H1 (cell line): Measurements from ENCODE around the gene EPN3. TPM values are rescaled to one million over a fixed set of nuclear protein-coding genes. Genes with fewer than 3 reads are reported as not detected.

ENCODE experiments used
- BRCA1 ChIP-seq: IDR thresholded peaks from 2 replicates; pipeline ENCODE4 v1.6.1; 2012; ENCODE audit warnings: low read depth, low read length, improper control_type of control experiment
- CBX8 ChIP-seq: fragments of 300-800, 300-1000 bp; sonication (generic); IDR thresholded peaks from 2 replicates; pipeline ENCODE4 v1.7.1; 2016; ENCODE audit warnings: low read depth, low read length, borderline replicate concordance
- KDM5A ChIP-seq: fragments of 200-600 bp; IDR thresholded peaks from 2 replicates; pipeline ENCODE4 v1.7.1; 2012; ENCODE audit warnings: mild to moderate bottlenecking, low read length, inconsistent platforms, mixed read lengths
- RNF2 ChIP-seq: fragments of 200-900, 300-1000 bp; sonication (generic); IDR thresholded peaks from 2 replicates; pipeline ENCODE4 v1.7.1; 2016; ENCODE audit warnings: borderline replicate concordance, low read depth, mild to moderate bottlenecking, antibody characterized with exemption, low read length; ENCODE audit not compliant: poor library complexity, severe bottlenecking; ENCODE audit errors: missing control alignments
- SIN3A ChIP-seq, 2 experiments: IDR thresholded peaks in 1 of 2; conservative IDR thresholded peaks in 1 of 2; 2 replicates each; pipeline ENCODE4 v1.6.1; 2011 to 2012; ENCODE audit warnings: low read length in 2 of 2, improper control_type of control experiment in 1 of 2, low read depth in 1 of 2, mild to moderate bottlenecking in 1 of 2
- SIRT6 ChIP-seq: IDR thresholded peaks from one replicate; pipeline ENCODE4 v1.7.1; 2012; ENCODE audit warnings: low read length, inconsistent platforms
- SUZ12 ChIP-seq: fragments of 200-600 bp; sonication (generic); IDR thresholded peaks from 2 replicates; pipeline ENCODE4 v1.6.1; 2012; ENCODE audit warnings: mild to moderate bottlenecking, inconsistent platforms, low read length, moderate library complexity, mixed read lengths
- polyA plus RNA-seq, 7 experiments: library from polyadenylated mRNA; depleted of rRNA in 3 of 7; stranded (reverse) in 5 of 7; unstranded in 2 of 7; fragments of >200 nt in 5 of 7; fragments of 200-250 nt in 2 of 7; gene quantifications; 1 replicate in 5 of 7; 2 replicates in 1 of 7; 4 replicates in 1 of 7; pipeline versions ENCODE4 v1.2.1 to v1.2.3, GENCODE V29; 2011 to 2013; ENCODE audit warnings: missing spikeins in 2 of 7, mixed read lengths in 2 of 7
- total RNA-seq: library from RNA; stranded (reverse); fragmentation: NEBNext Ultra II Directional; extraction: Animal tissue kit (Norgen Biotek cat#: 25700); gene quantifications from 2 replicates; pipeline ENCODE4 v1.2.1, GENCODE V29; 2021
- TF ChIP-seq, protein P1 (sequence below): fragments of 300-600 bp; sonication (generic); IDR thresholded peaks from 2 replicates; pipeline ENCODE4 v1.7.1; 2012; ENCODE audit warnings: low read length, moderate library complexity, mild to moderate bottlenecking, inconsistent platforms; ENCODE audit not compliant: insufficient replicate concordance
- TF ChIP-seq, protein P2 (sequence below), 3 experiments: IDR thresholded peaks; 1 replicate in 2 of 3; 2 replicates in 1 of 3; pipeline versions ENCODE4 v1.5.1 to v1.6.1; 2011; ENCODE audit warnings: low read length in 3 of 3, mild to moderate bottlenecking in 3 of 3, inconsistent platforms in 2 of 3, low read depth in 1 of 3, moderate library complexity in 1 of 3; ENCODE audit not compliant: insufficient read depth in 1 of 3; ENCODE audit errors: control extremely low read depth in 1 of 3

The EPN3 gene
- total and polyA plus RNA-seq, 2 of the 8 experiments (the other 6 are each of a cell fraction or from before 2014, with no cell fraction given): 6.7 to 7.9 TPM

DNA sequence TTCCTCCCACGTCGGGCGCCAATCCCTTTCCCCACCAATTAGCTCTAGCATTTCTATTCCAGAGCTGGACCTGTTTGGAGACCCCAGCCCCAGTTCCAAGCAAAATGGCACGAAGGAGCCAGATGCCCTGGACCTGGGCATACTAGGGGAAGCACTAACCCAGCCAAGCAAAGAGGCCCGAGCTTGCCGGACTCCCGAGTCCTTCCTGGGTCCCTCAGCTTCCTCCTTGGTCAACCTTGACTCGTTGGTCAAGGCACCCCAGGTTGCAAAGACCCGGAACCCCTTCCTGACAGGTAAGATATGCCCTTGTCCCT, 8.8 kb downstream of the EPN3 start (continued):
- TF ChIP-seq, protein P1, sequence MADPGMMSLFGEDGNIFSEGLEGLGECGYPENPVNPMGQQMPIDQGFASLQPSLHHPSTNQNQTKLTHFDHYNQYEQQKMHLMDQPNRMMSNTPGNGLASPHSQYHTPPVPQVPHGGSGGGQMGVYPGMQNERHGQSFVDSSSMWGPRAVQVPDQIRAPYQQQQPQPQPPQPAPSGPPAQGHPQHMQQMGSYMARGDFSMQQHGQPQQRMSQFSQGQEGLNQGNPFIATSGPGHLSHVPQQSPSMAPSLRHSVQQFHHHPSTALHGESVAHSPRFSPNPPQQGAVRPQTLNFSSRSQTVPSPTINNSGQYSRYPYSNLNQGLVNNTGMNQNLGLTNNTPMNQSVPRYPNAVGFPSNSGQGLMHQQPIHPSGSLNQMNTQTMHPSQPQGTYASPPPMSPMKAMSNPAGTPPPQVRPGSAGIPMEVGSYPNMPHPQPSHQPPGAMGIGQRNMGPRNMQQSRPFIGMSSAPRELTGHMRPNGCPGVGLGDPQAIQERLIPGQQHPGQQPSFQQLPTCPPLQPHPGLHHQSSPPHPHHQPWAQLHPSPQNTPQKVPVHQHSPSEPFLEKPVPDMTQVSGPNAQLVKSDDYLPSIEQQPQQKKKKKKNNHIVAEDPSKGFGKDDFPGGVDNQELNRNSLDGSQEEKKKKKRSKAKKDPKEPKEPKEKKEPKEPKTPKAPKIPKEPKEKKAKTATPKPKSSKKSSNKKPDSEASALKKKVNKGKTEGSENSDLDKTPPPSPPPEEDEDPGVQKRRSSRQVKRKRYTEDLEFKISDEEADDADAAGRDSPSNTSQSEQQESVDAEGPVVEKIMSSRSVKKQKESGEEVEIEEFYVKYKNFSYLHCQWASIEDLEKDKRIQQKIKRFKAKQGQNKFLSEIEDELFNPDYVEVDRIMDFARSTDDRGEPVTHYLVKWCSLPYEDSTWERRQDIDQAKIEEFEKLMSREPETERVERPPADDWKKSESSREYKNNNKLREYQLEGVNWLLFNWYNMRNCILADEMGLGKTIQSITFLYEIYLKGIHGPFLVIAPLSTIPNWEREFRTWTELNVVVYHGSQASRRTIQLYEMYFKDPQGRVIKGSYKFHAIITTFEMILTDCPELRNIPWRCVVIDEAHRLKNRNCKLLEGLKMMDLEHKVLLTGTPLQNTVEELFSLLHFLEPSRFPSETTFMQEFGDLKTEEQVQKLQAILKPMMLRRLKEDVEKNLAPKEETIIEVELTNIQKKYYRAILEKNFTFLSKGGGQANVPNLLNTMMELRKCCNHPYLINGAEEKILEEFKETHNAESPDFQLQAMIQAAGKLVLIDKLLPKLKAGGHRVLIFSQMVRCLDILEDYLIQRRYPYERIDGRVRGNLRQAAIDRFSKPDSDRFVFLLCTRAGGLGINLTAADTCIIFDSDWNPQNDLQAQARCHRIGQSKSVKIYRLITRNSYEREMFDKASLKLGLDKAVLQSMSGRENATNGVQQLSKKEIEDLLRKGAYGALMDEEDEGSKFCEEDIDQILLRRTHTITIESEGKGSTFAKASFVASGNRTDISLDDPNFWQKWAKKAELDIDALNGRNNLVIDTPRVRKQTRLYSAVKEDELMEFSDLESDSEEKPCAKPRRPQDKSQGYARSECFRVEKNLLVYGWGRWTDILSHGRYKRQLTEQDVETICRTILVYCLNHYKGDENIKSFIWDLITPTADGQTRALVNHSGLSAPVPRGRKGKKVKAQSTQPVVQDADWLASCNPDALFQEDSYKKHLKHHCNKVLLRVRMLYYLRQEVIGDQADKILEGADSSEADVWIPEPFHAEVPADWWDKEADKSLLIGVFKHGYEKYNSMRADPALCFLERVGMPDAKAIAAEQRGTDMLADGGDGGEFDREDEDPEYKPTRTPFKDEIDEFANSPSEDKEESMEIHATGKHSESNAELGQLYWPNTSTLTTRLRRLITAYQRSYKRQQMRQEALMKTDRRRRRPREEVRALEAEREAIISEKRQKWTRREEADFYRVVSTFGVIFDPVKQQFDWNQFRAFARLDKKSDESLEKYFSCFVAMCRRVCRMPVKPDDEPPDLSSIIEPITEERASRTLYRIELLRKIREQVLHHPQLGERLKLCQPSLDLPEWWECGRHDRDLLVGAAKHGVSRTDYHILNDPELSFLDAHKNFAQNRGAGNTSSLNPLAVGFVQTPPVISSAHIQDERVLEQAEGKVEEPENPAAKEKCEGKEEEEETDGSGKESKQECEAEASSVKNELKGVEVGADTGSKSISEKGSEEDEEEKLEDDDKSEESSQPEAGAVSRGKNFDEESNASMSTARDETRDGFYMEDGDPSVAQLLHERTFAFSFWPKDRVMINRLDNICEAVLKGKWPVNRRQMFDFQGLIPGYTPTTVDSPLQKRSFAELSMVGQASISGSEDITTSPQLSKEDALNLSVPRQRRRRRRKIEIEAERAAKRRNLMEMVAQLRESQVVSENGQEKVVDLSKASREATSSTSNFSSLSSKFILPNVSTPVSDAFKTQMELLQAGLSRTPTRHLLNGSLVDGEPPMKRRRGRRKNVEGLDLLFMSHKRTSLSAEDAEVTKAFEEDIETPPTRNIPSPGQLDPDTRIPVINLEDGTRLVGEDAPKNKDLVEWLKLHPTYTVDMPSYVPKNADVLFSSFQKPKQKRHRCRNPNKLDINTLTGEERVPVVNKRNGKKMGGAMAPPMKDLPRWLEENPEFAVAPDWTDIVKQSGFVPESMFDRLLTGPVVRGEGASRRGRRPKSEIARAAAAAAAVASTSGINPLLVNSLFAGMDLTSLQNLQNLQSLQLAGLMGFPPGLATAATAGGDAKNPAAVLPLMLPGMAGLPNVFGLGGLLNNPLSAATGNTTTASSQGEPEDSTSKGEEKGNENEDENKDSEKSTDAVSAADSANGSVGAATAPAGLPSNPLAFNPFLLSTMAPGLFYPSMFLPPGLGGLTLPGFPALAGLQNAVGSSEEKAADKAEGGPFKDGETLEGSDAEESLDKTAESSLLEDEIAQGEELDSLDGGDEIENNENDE: no peak
- TF ChIP-seq SIN3A (conservative IDR thresholded peaks at IDR 0.05 in 1 of 2, IDR thresholded peaks at IDR 0.05 in 1 of 2; ENCODE audit: low read depth in 1 of 2, low read length in 2 of 2): no peak
- no peak for TF ChIP-seq CBX8
- TF ChIP-seq SUZ12: no peak
- TF ChIP-seq, protein P2, sequence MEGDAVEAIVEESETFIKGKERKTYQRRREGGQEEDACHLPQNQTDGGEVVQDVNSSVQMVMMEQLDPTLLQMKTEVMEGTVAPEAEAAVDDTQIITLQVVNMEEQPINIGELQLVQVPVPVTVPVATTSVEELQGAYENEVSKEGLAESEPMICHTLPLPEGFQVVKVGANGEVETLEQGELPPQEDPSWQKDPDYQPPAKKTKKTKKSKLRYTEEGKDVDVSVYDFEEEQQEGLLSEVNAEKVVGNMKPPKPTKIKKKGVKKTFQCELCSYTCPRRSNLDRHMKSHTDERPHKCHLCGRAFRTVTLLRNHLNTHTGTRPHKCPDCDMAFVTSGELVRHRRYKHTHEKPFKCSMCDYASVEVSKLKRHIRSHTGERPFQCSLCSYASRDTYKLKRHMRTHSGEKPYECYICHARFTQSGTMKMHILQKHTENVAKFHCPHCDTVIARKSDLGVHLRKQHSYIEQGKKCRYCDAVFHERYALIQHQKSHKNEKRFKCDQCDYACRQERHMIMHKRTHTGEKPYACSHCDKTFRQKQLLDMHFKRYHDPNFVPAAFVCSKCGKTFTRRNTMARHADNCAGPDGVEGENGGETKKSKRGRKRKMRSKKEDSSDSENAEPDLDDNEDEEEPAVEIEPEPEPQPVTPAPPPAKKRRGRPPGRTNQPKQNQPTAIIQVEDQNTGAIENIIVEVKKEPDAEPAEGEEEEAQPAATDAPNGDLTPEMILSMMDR (IDR thresholded peaks at IDR 0.05; ENCODE audit: control extremely low read depth in 1 of 3, insufficient read depth in 1 of 3, low read depth in 1 of 3, low read length in 3 of 3): no peak
- TF ChIP-seq RNF2: no peak
- TF ChIP-seq SIRT6: no peak
- no peak for TF ChIP-seq BRCA1
- no peak for TF ChIP-seq KDM5A
